LNCaP clone FGC (cell line): ENCODE results near the gene PPARG.
A peak's percentile ranks its signal among the peaks of the same experiment; 100 is the strongest.

Experiments
- DNase-seq: peaks from one replicate; pipeline ENCODE4 v3.0.0-alpha.2; 2011; ENCODE audit warnings: low read depth
- H3K4me3 ChIP-seq: 2 replicates; pipeline ENCODE4 v1.5.1; 2011; ENCODE audit warnings: mild to moderate bottlenecking, low read depth, low read length, control low read depth
- CTCF ChIP-seq: IDR thresholded peaks from 2 replicates; pipeline ENCODE4 v1.5.1; 2012; ENCODE audit warnings: mild to moderate bottlenecking; ENCODE audit not compliant: control insufficient read depth, insufficient read depth; ENCODE audit errors: extremely low read depth

Gene PPARG

GRCh38 chr3:12349895-12350811 is 61.3 kb downstream of the PPARG start:
- DNase-seq = no peak
- H3K4me3 ChIP-seq = no peak overlapping the region
- TF ChIP-seq CTCF = no peak

DNA sequence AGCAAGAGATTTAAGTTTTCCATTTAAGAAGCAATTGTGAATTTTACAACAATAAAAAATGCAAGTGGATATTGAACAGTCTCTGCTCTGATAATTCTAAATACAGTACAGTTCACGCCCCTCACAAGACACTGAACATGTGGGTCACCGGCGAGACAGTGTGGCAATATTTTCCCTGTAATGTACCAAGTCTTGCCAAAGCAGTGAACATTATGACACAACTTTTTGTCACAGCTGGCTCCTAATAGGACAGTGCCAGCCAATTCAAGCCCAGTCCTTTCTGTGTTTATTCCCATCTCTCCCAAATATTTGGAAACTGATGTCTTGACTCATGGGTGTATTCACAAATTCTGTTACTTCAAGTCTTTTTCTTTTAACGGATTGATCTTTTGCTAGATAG is 62.3 kb downstream of the PPARG start:
- no peak for DNase-seq
- TF ChIP-seq CTCF = no peak
- H3K4me3 ChIP-seq = no peak overlapping the region

DNA sequence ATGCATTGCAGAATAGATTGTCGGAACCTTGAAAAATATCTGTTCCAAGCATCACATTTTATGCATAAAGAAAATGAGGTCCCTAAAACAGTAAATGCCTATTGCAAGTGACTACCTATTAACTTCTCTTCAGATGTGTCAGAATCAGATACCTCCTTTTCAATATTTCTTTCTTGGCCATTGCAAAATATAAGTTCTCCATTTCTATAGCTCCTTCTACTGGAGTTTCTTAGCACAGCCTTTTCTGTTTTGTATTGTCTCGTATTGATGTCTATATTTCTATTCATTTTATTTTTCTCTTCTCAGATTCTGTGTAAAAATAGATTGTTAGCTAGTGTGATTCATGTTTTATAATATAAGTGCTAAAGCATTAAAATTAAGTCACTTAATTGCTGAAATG is 63.4 kb downstream of the PPARG start:
- DNase-seq = no peak
- peak; percentile 10; the same call in 1 of the 2 replicates for TF ChIP-seq CTCF
- no peak overlapping the region for H3K4me3 ChIP-seq

DNA sequence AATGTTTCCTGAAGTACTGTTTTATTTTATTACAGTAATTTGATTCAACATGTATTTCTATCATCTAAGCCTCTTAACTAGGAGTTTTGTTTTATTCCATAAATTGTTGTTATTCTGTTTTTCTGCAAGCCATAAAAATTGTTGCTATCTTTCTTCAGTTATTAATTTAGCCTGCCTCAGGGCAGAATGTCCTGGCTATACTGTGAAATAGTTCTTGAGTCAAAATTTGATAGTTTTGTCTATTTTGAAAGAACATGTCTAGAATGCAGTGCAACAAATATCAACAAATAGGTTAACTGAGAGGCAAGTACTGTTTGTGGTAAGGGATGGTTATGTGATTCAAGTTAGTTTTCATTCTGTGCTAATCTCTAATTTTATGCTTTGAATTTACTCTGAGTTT is 63.9 kb downstream of the PPARG start:
- no peak overlapping the region for H3K4me3 ChIP-seq
- DNase-seq = no peak
- TF ChIP-seq CTCF = no peak

- DNase-seq = no peak
- no peak for TF ChIP-seq CTCF
- H3K4me3 ChIP-seq = no peak overlapping the region
These were observed 65.1 kb downstream of the PPARG start for GRCh38 chr3:12353796-12354525.

- peak; percentile 63 for DNase-seq
- TF ChIP-seq CTCF = no peak
- H3K4me3 ChIP-seq = no peak overlapping the region
These were observed 67.3 kb downstream of the PPARG start for GRCh38 chr3:12356175-12356574.
